ENCODE data around the gene ZC3HAV1.

Gene ZC3HAV1

DNA sequence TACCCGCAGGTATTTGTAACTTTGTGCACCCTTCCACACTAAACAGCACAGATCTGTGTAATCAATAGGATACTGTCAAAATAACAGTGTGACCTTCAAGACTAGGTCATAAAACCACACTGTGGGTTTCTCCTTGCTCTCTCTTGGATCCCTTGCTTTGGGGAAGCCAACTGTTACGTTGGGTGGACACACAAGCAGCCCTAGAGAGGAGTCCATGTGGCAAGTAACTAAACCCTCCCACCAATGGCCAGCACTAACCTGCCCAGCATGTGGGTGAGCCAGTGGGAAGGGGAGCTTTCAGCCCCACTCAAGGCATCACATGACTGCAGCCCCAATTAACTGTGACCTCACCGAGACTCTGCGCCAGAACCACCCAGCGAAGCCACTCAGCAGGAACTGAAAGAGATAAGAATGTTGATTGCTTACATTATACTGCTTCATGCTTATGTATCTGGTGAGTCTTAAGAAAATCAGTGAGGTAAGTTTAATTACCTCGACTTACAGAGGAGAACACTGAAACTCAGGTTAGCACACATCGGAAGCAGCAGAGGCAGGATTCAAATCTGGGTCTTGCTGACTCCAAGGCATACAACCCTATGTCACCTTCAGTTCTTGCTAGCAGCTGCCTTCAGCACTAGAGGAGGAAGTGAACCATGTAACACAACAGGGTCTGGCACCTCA is 9.4 kb upstream of the ZC3HAV1 start:
- DNase-seq (ENCODE audit: low spot score) = peak; percentile 70
- Mint-ChIP-seq H3K9me3 (no peaks in the 10 kb centered on the region), H3K27ac (peak overlapping the region; percentile 81), H3K27me3 (ENCODE audit: low read depth) (no peaks in the 10 kb centered on the region), H3K4me1 (ENCODE audit: low read depth) (peaks cover 32% of the 10 kb centered on the region), H3K4me3 (peak overlapping the region; percentile 67), H3K36me3 (ENCODE audit: low read depth) (no peaks in the 10 kb centered on the region)

DNA sequence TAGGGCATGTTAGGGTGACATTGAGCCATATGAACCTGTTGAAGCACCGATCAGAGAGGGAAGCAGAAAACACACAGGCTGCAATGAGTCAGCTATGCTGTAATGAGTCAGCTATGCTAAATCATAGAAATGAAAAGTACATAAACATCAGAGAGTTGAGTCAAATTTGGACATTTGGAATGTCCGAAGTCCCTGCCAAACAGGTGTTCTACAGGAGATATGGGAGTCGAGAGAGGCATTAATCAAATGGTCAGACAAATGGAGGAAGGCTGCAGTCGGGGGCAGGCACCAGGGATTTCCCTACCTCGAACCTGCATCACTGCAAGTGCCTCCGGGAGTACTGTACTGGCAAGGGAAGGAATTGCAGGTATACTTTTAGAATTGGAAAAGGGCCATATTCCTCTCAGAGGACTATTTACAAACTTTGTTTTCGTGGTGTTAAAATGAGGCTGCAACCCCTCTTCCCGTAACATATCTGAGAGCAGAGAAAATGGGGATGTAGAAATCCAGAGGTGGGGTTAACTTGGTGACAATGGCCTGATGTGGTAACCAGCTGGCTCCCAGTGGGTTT is 8.8 kb upstream of the ZC3HAV1 start:
- peaks cover 28% of the 10 kb centered on the region for H3K4me1 Mint-ChIP-seq (ENCODE audit: low read depth)
- H3K4me3 Mint-ChIP-seq = peak overlapping the region; percentile 67
- DNase-seq (ENCODE audit: low spot score) = peak; percentile 57
- peak overlapping the region; percentile 81 for H3K27ac Mint-ChIP-seq
- no peaks in the 10 kb centered on the region for H3K27me3 Mint-ChIP-seq (ENCODE audit: low read depth)
- no peaks in the 10 kb centered on the region for H3K9me3 Mint-ChIP-seq
- no peaks in the 10 kb centered on the region for H3K36me3 Mint-ChIP-seq (ENCODE audit: low read depth)

DNA sequence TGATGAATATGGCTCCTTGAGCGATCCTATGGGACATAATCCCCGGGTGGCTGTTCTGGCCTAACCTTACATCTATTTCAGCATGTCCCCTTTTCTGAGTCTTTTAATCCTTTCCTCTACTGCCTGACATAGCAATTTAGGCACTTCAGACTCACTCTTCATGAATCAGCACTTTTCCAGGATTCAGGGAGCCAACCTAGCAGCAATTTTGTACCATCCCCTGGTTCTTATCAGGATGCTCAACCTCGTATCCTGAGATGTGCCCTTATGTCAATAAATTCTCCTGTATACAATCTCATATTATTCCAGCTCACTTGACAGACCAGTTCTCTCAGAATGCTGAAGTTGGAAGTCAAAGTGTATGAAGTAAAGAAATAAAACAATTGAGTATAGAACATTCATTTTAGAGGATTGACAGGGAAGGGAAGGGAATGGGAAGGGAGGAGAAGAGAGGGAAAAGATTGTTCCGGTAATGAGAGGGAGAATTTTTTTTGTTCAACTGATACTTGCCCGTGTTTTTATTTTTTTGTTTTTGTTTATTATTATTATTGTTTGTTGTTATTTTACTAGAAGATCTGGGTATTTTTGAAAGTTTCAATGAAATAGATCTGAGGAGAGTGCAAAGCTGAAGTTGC is 8.2 kb upstream of the ZC3HAV1 start:
- Mint-ChIP-seq H3K4me1 (ENCODE audit: low read depth) (peaks cover 31% of the 10 kb centered on the region), H3K27ac (peak overlapping the region; percentile 81), H3K36me3 (ENCODE audit: low read depth) (no peaks in the 10 kb centered on the region), H3K27me3 (ENCODE audit: low read depth) (no peaks in the 10 kb centered on the region), H3K4me3 (peak overlapping the region; percentile 67), H3K9me3 (no peaks in the 10 kb centered on the region)
- DNase-seq (ENCODE audit: low spot score) = no peak

GRCh38 chr7:139116999-139117398 is 7.5 kb upstream of the ZC3HAV1 start:
- H3K36me3 Mint-ChIP-seq (ENCODE audit: low read depth) = no peaks in the 10 kb centered on the region
- no peak for DNase-seq (ENCODE audit: low spot score)
- no peak overlapping the region for H3K4me3 Mint-ChIP-seq
- H3K4me1 Mint-ChIP-seq (ENCODE audit: low read depth) = peaks cover 35% of the 10 kb centered on the region
- no peaks in the 10 kb centered on the region for H3K27me3 Mint-ChIP-seq (ENCODE audit: low read depth)
- H3K9me3 Mint-ChIP-seq = peaks cover 2% of the 10 kb centered on the region
- H3K27ac Mint-ChIP-seq = no peak overlapping the region

- H3K27ac Mint-ChIP-seq = no peak overlapping the region
- H3K4me1 Mint-ChIP-seq (ENCODE audit: low read depth) = peaks cover 51% of the 10 kb centered on the region
- no peak overlapping the region for H3K4me3 Mint-ChIP-seq
- peaks cover 8% of the 10 kb centered on the region for H3K9me3 Mint-ChIP-seq
- H3K27me3 Mint-ChIP-seq (ENCODE audit: low read depth) = no peaks in the 10 kb centered on the region
- H3K36me3 Mint-ChIP-seq (ENCODE audit: low read depth) = peaks cover 3% of the 10 kb centered on the region
- DNase-seq (ENCODE audit: low spot score) = no peak
These were observed 5.6 kb upstream of the ZC3HAV1 start for GRCh38 chr7:139115104-139115503.

- Mint-ChIP-seq H3K9me3 (peaks cover 8% of the 10 kb centered on the region), H3K27ac (no peak overlapping the region), H3K27me3 (ENCODE audit: low read depth) (no peaks in the 10 kb centered on the region), H3K4me3 (no peak overlapping the region), H3K4me1 (ENCODE audit: low read depth) (peaks cover 55% of the 10 kb centered on the region), H3K36me3 (ENCODE audit: low read depth) (peaks cover 4% of the 10 kb centered on the region)
- DNase-seq (ENCODE audit: low spot score) = no peak
These were observed 5.1 kb upstream of the ZC3HAV1 start for GRCh38 chr7:139114585-139114984.

DNA sequence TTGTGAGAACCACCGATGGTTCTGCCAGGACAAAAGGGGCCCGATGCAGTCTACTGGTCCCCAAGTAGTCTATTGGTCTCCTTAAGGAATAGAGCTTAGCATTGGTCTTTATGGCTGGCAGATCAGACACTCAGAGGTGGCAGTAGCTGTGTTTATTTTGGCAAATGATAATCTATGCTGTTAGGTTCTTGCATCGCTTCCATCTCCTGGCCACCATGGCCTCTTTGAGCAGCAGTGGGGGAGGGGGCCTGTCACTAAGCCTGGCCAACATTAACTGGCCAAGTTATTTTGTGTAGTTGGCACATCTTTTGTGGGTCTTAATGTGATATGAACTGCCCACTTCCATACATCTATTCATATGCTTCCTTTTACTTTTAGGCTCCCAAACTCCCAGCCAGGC is 4.5 kb upstream of the ZC3HAV1 start:
- no peak for DNase-seq (ENCODE audit: low spot score)
- H3K36me3 Mint-ChIP-seq (ENCODE audit: low read depth) = peaks cover 9% of the 10 kb centered on the region
- H3K27me3 Mint-ChIP-seq (ENCODE audit: low read depth) = no peaks in the 10 kb centered on the region
- peaks cover 49% of the 10 kb centered on the region for H3K4me1 Mint-ChIP-seq (ENCODE audit: low read depth)
- H3K4me3 Mint-ChIP-seq = no peak overlapping the region
- H3K9me3 Mint-ChIP-seq = peaks cover 8% of the 10 kb centered on the region
- no peak overlapping the region for H3K27ac Mint-ChIP-seq

GRCh38 chr7:139112741-139113250 is 3.3 kb upstream of the ZC3HAV1 start:
- Mint-ChIP-seq H3K36me3 (ENCODE audit: low read depth) (peaks cover 18% of the 10 kb centered on the region), H3K4me1 (ENCODE audit: low read depth) (peaks cover 37% of the 10 kb centered on the region), H3K4me3 (peak overlapping the region; percentile 11), H3K27me3 (ENCODE audit: low read depth) (no peaks in the 10 kb centered on the region), H3K9me3 (peaks cover 8% of the 10 kb centered on the region), H3K27ac (no peak overlapping the region)
- no peak for DNase-seq (ENCODE audit: low spot score)

DNA sequence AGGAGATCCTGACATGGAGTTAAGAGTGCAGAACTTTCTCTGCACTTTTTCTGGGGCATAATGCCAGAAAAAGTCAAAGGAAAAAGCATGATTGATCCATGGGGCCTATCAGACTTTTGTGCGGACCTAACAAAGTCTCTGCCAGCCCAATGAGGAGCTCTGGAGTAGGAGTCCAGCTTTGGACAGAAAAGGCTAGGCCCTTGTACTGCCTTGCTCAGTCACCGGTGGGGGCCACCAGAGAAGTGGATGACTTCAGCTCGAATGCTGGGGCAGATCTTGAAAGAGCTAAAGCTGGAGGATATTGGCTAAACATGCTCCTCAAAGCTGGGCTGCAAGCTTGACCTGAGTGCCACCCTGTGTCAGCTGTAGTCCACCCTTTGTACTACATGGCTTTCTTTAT is 2.8 kb upstream of the ZC3HAV1 start:
- peaks cover 8% of the 10 kb centered on the region for H3K9me3 Mint-ChIP-seq
- peak overlapping the region; percentile 80 for H3K4me3 Mint-ChIP-seq
- H3K4me1 Mint-ChIP-seq (ENCODE audit: low read depth) = peaks cover 33% of the 10 kb centered on the region
- H3K27me3 Mint-ChIP-seq (ENCODE audit: low read depth) = no peaks in the 10 kb centered on the region
- no peak for DNase-seq (ENCODE audit: low spot score)
- H3K27ac Mint-ChIP-seq = peak overlapping the region; percentile 85
- peaks cover 22% of the 10 kb centered on the region for H3K36me3 Mint-ChIP-seq (ENCODE audit: low read depth)

DNA sequence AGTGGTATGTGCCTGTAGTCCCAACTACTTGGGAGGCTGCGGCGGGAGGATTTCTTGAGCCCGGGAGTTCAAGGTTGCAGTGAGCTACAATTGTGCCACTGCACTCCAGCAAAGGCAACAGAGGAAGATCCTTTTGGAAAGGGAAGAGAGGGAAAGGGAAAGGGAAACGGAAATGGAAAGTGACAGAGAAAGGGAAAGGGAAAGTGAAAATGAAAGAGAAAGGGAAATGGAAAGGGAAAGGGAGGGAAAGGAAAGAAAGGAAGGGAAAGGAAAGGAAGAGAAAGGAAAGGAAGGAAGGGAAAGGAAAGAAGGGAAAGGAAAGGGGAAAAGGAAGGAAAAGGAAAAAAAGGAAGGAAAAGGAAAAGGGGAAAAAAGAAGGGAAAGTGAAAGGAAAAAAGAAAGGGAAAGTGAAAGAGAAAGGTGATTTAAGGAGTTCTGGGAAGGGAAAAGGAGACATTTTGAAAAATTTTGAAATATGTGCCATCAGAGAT is 2.3 kb upstream of the ZC3HAV1 start:
- peaks cover 31% of the 10 kb centered on the region for H3K4me1 Mint-ChIP-seq (ENCODE audit: low read depth)
- H3K27ac Mint-ChIP-seq = peak overlapping the region; percentile 85
- no peak for DNase-seq (ENCODE audit: low spot score)
- H3K36me3 Mint-ChIP-seq (ENCODE audit: low read depth) = peaks cover 27% of the 10 kb centered on the region
- peaks cover 8% of the 10 kb centered on the region for H3K9me3 Mint-ChIP-seq
- no peaks in the 10 kb centered on the region for H3K27me3 Mint-ChIP-seq (ENCODE audit: low read depth)
- H3K4me3 Mint-ChIP-seq = peak overlapping the region; percentile 80

- H3K36me3 Mint-ChIP-seq (ENCODE audit: low read depth) = peaks cover 32% of the 10 kb centered on the region
- no peak for DNase-seq (ENCODE audit: low spot score)
- peaks cover 8% of the 10 kb centered on the region for H3K9me3 Mint-ChIP-seq
- H3K27me3 Mint-ChIP-seq (ENCODE audit: low read depth) = no peaks in the 10 kb centered on the region
- peak overlapping the region; percentile 85 for H3K27ac Mint-ChIP-seq
- peaks cover 30% of the 10 kb centered on the region for H3K4me1 Mint-ChIP-seq (ENCODE audit: low read depth)
- H3K4me3 Mint-ChIP-seq = peak overlapping the region; percentile 80
These were observed 1.6 kb upstream of the ZC3HAV1 start for GRCh38 chr7:139111147-139111546.

DNA sequence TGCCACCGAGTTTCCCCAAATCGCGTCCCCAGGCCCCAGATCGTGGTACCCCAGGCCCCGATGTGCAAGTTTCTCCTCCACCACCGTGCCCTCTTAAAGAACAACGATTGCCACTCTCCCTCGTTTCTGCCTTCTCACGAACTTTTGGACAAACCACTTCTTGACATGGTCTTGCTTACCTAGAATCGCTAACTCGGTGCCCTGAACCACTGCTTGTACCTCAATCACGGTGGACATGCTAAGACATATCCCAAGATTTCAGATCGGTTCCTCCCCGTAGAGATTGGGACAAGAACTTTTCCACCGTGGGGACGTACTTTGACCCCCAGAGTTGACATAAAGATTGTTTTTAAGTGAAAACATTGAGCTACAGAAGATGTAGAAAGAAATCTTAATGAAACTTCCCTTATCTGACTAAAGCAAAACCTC is 477 bp upstream of the ZC3HAV1 start:
- no peak for DNase-seq (ENCODE audit: low spot score)
- Mint-ChIP-seq H3K27ac (peak overlapping the region; percentile 95), H3K27me3 (ENCODE audit: low read depth) (no peaks in the 10 kb centered on the region), H3K9me3 (peaks cover 8% of the 10 kb centered on the region), H3K36me3 (ENCODE audit: low read depth) (peaks cover 39% of the 10 kb centered on the region), H3K4me3 (peak overlapping the region; percentile 95), H3K4me1 (ENCODE audit: low read depth) (peaks cover 30% of the 10 kb centered on the region)

DNA sequence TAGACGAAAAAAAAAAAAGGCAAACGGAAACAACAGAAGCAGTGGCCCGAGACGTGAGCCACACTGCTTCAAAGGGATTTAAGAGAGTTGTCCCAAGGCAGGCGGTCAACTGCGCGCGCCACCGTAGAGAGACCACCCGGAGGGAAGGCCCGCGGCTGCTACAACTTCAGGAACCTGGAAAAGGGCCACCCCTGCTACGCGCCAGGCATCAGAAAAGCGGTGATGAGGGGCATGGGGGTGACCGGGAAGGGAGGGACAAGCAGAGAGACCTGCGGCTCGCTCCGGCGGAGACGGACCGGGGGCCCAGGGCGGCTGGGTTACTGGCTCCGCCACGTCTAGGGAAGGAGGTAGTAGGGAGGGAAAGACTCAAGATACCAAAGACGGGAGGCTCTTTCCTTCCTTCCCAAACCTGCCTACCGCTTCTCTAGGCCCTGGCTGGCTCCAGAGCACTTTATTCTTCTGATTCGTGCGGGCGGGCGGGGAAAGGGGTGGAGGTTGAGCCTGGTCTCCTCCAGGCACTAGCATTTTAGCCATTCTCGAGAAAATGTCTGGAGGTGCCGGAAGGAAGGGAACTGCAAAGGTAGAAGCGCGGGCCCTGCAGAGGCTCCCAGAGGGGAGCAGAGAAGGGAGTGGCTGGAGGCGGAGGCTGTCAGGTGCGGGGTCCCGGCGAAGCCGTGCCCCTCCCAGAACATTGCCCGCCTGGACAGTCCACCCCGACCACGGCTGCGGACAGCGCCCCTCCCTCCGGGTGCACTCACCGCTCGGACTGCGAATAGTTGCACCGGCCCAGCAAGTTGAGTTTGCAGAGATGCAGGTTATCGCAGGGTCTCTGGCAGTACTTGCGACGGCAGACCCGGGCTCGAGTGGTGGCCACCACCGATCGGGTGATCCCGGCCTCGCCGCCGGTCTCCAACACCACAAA is 993 bp downstream of the ZC3HAV1 start:
- peak overlapping the region; percentile 95 for H3K4me3 Mint-ChIP-seq
- peaks cover 54% of the 10 kb centered on the region for H3K36me3 Mint-ChIP-seq (ENCODE audit: low read depth)
- peak overlapping the region; percentile 95 for H3K27ac Mint-ChIP-seq
- H3K4me1 Mint-ChIP-seq (ENCODE audit: low read depth) = peaks cover 36% of the 10 kb centered on the region
- peaks cover 8% of the 10 kb centered on the region for H3K9me3 Mint-ChIP-seq
- no peaks in the 10 kb centered on the region for H3K27me3 Mint-ChIP-seq (ENCODE audit: low read depth)
- no peak for DNase-seq (ENCODE audit: low spot score)
